ENCODE results near the gene TMEM181. TPM values are rescaled to one million over a fixed set of nuclear protein-coding genes. Genes with fewer than 3 reads are reported as not detected.

TMEM181 gene
- polyA plus RNA-seq, 2 of the 4 experiments (the other 2 are of a cell fraction), result 11.6 to 21.1 TPM

DNA sequence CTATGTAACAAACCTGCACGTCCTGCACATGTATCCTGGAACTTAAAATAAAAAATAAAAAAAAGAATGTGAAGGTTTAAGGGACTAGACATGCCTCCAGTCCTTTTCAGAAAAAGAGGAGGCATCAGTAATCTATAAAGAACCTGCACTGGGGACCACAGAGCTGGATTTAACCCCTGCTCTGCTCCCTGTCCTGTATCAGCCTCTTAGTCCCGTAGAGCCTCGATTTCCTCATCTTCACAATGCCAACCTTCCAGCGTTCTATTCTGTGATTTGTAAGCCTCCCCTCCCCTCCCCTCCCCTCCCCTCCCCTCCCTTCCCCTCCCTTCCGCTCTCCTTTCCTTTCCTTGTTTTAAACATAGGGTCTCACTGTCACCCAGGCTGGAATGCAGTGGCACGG lies 31.1 kb upstream of the TMEM181 start:
- Histone ChIP-seq H3K4me2 (no peak overlapping the region), H3K9me3 (peaks cover 6% of the 10 kb centered on the region; the same call in 1 of the 3 replicates), H3K27ac (no peak overlapping the region), H3K4me1 (no peaks in the 10 kb centered on the region), H3K4me3 (no peak overlapping the region)
- CTCF ChIA-PET, result interaction anchor here (0.6 kb wide), 2 partner anchors 10 to 314 kb away, joined by 3 read pairs; no protein-coding TSS in a partner anchor
- ATAC-seq (no peak), FAIRE-seq (no peak), DNase-seq (ENCODE audit: low read depth in 1 of 2, low spot score in 1 of 2) (no peak)
- 32% methylated on average over 6 of the region's 6 CpGs for WGBS (ENCODE audit: missing lambda C conversion rate)
- POLR2A ChIA-PET, result interaction anchor here (0.6 kb wide), 1 partner anchor 17 kb away, joined by 3 read pairs; no protein-coding TSS in a partner anchor
- TF ChIP-seq CBX2 (IDR thresholded peaks at IDR 0.05; ENCODE audit: borderline replicate concordance, low read depth) (no peak), SMC3 (IDR thresholded peaks at IDR 0.05) (no peak), GATA3 (IDR thresholded peaks at IDR 0.05; ENCODE audit: borderline replicate concordance) (no peak), HEYL (CRISPR knock-in tag; IDR thresholded peaks at IDR 0.05) (no peak), HOXA7 (CRISPR knock-in tag; IDR thresholded peaks at IDR 0.05) (no peak), ZSCAN20 (CRISPR knock-in tag; IDR thresholded peaks at IDR 0.05) (no peak), MAZ (IDR thresholded peaks at IDR 0.05; ENCODE audit: borderline replicate concordance, low read depth, low read length) (no peak), ATOH8 (CRISPR knock-in tag; IDR thresholded peaks at IDR 0.05; ENCODE audit: low read depth) (no peak), ZNF302 (CRISPR knock-in tag; IDR thresholded peaks at IDR 0.05) (no peak), TFCP2L1 (CRISPR knock-in tag; IDR thresholded peaks at IDR 0.05) (no peak)
- TF ChIP-seq, protein P1, sequence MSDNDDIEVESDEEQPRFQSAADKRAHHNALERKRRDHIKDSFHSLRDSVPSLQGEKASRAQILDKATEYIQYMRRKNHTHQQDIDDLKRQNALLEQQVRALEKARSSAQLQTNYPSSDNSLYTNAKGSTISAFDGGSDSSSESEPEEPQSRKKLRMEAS (IDR thresholded peaks at IDR 0.05), result no peak
- TF ChIP-seq, protein P2, sequence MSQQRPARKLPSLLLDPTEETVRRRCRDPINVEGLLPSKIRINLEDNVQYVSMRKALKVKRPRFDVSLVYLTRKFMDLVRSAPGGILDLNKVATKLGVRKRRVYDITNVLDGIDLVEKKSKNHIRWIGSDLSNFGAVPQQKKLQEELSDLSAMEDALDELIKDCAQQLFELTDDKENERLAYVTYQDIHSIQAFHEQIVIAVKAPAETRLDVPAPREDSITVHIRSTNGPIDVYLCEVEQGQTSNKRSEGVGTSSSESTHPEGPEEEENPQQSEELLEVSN (IDR thresholded peaks at IDR 0.05; ENCODE audit: borderline replicate concordance, low read depth), result no peak
- TF ChIP-seq, protein P3, sequence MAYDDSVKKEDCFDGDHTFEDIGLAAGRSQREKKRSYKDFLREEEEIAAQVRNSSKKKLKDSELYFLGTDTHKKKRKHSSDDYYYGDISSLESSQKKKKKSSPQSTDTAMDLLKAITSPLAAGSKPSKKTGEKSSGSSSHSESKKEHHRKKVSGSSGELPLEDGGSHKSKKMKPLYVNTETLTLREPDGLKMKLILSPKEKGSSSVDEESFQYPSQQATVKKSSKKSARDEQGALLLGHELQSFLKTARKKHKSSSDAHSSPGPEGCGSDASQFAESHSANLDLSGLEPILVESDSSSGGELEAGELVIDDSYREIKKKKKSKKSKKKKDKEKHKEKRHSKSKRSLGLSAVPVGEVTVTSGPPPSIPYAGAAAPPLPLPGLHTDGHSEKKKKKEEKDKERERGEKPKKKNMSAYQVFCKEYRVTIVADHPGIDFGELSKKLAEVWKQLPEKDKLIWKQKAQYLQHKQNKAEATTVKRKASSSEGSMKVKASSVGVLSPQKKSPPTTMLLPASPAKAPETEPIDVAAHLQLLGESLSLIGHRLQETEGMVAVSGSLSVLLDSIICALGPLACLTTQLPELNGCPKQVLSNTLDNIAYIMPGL (CRISPR knock-in tag; IDR thresholded peaks at IDR 0.05; ENCODE audit: borderline replicate concordance), result no peak

GRCh38 chr6:158529629-158530028 lies 30.3 kb upstream of the TMEM181 start:
- ChIA-PET POLR2A (no interaction called here), CTCF (interaction anchor here (0.6 kb wide), 1 partner anchor 207 kb away, joined by 3 read pairs; no protein-coding TSS in a partner anchor)
- Histone ChIP-seq H3K27ac (no peak overlapping the region), H3K9me3 (peaks cover 6% of the 10 kb centered on the region; the same call in 1 of the 3 replicates), H3K4me1 (no peaks in the 10 kb centered on the region), H3K4me2 (no peak overlapping the region), H3K4me3 (no peak overlapping the region)
- FAIRE-seq (no peak), ATAC-seq (no peak), DNase-seq (ENCODE audit: low read depth in 1 of 2, low spot score in 1 of 2) (no peak)
- no peak for TF ChIP-seq EHMT2 (IDR thresholded peaks at IDR 0.05; ENCODE audit: low read depth)
- TF ChIP-seq EHF (CRISPR knock-in tag; IDR thresholded peaks at IDR 0.05), result no peak
- TF ChIP-seq FOXS1 (CRISPR knock-in tag; IDR thresholded peaks at IDR 0.05), result no peak
- TF ChIP-seq FOSB (CRISPR knock-in tag; IDR thresholded peaks at IDR 0.05), result no peak
- TF ChIP-seq KDM1A (IDR thresholded peaks at IDR 0.05; ENCODE audit: low read depth), result no peak
- no peak for TF ChIP-seq ZSCAN20 (CRISPR knock-in tag; IDR thresholded peaks at IDR 0.05)
- TF ChIP-seq PBX3 (IDR thresholded peaks at IDR 0.05), result no peak
- no peak for TF ChIP-seq KDM5A (IDR thresholded peaks at IDR 0.05)
- TF ChIP-seq PHF8 (IDR thresholded peaks at IDR 0.05; ENCODE audit: borderline replicate concordance, low read depth), result no peak
- TF ChIP-seq TP53 (CRISPR knock-in tag; IDR thresholded peaks at IDR 0.05), result no peak
- no peak for TF ChIP-seq RFX5 (IDR thresholded peaks at IDR 0.05)
- TF ChIP-seq ZNF302 (CRISPR knock-in tag; IDR thresholded peaks at IDR 0.05), result no peak
- TF ChIP-seq ZC3H11A (IDR thresholded peaks at IDR 0.05), result no peak
- WGBS (ENCODE audit: missing lambda C conversion rate), result 40% methylated on average over 8 of the region's 8 CpGs
